Mesenchymal stem cell (in vitro differentiated cells and primary cell): ENCODE results near the gene RCN2.

Source experiments
- DNase-seq: peaks from one replicate; pipeline ENCODE4 v3.0.0-alpha.2; 2013
- H2AFZ ChIP-seq: one replicate; pipeline ENCODE4 v1.6.1; 2013; ENCODE audit warnings: low read depth, mild to moderate bottlenecking, control low read depth, inconsistent platforms, low read length, moderate library complexity
- H2AK5ac ChIP-seq: 2 replicates; pipeline ENCODE4 v1.6.1; 2013; ENCODE audit warnings: low read length, moderate library complexity, mild to moderate bottlenecking, inconsistent platforms; ENCODE audit not compliant: severe bottlenecking
- H2BK120ac ChIP-seq: one replicate; pipeline ENCODE4 v1.6.1; 2013; ENCODE audit warnings: low read depth, mild to moderate bottlenecking, inconsistent platforms, low read length, moderate library complexity
- H2BK12ac ChIP-seq, 2 experiments: one replicate each; pipeline ENCODE4 v1.6.1; 2013; ENCODE audit warnings: inconsistent platforms in 2 of 2, low read length in 2 of 2, mild to moderate bottlenecking in 2 of 2, moderate library complexity in 2 of 2, control low read depth in 1 of 2
- H2BK15ac ChIP-seq: one replicate; pipeline ENCODE4 v1.6.1; 2013; ENCODE audit warnings: mild to moderate bottlenecking, low read depth, inconsistent platforms; ENCODE audit not compliant: poor library complexity, severe bottlenecking
- H2BK5ac ChIP-seq: 2 replicates; pipeline ENCODE4 v1.6.1; 2013; ENCODE audit warnings: low read depth, mild to moderate bottlenecking, low read length, control low read depth, inconsistent platforms; ENCODE audit not compliant: poor library complexity, severe bottlenecking
- H3K14ac ChIP-seq, 2 experiments: one replicate each; pipeline ENCODE4 v1.6.1; 2013; ENCODE audit warnings: inconsistent platforms in 2 of 2, low read length in 2 of 2, control low read depth in 1 of 2, mild to moderate bottlenecking in 1 of 2, moderate library complexity in 1 of 2
- H3K18ac ChIP-seq, 2 experiments: one replicate each; pipeline ENCODE4 v1.6.1; 2013; ENCODE audit warnings: inconsistent platforms in 2 of 2, low read length in 2 of 2, control low read depth in 1 of 2, low read depth in 1 of 2, mild to moderate bottlenecking in 1 of 2
- H3K23ac ChIP-seq, 2 experiments: one replicate each; pipeline ENCODE4 v1.6.1; 2013; ENCODE audit warnings: inconsistent platforms in 2 of 2, low read length in 2 of 2, mild to moderate bottlenecking in 2 of 2, moderate library complexity in 2 of 2, control low read depth in 1 of 2
- H3K27ac ChIP-seq: 2 replicates; pipeline ENCODE4 v1.5.1; 2013; ENCODE audit warnings: mild to moderate bottlenecking, moderate library complexity, low read length, control low read depth, inconsistent platforms; ENCODE audit not compliant: poor library complexity, severe bottlenecking
- H3K27me3 ChIP-seq, 2 experiments: 2 replicates each; pipeline versions ENCODE4 v1.6.1 to v1.7.0; 2013; ENCODE audit warnings: low read length in 2 of 2, mild to moderate bottlenecking in 2 of 2, moderate library complexity in 2 of 2, control low read depth in 1 of 2, inconsistent platforms in 1 of 2; ENCODE audit not compliant: control insufficient read depth in 1 of 2, insufficient read depth in 1 of 2
- H3K36me3 ChIP-seq, 2 experiments: 2 replicates each; pipeline versions ENCODE4 v1.6.1 to v1.7.0; 2013; ENCODE audit warnings: low read length in 2 of 2, control low read depth in 1 of 2, inconsistent platforms in 1 of 2, low read depth in 1 of 2, mild to moderate bottlenecking in 1 of 2; ENCODE audit not compliant: insufficient read depth in 2 of 2, control insufficient read depth in 1 of 2
- H3K4ac ChIP-seq, 2 experiments: one replicate each; pipeline ENCODE4 v1.6.1; 2013; ENCODE audit warnings: inconsistent platforms in 2 of 2, low read length in 2 of 2, mild to moderate bottlenecking in 2 of 2, moderate library complexity in 2 of 2, control low read depth in 1 of 2, low read depth in 1 of 2
- H3K4me1 ChIP-seq: 2 replicates; pipeline ENCODE4 v1.6.1; 2013; ENCODE audit warnings: low read depth, low read length, control low read depth; ENCODE audit not compliant: control insufficient read depth, insufficient read depth
- H3K4me2 ChIP-seq: 2 replicates; pipeline ENCODE4 v1.6.1; 2013; ENCODE audit warnings: low read length, mild to moderate bottlenecking, inconsistent platforms; ENCODE audit not compliant: poor library complexity, severe bottlenecking
- H3K4me3 ChIP-seq, 2 experiments: 2 replicates each; pipeline versions ENCODE4 v1.5.1 to v1.7.0; 2013; ENCODE audit warnings: low read length in 2 of 2, mild to moderate bottlenecking in 2 of 2, control low read depth in 1 of 2, low read depth in 1 of 2; ENCODE audit not compliant: insufficient read depth in 1 of 2
- H3K79me1 ChIP-seq: replicated peaks from 2 replicates; pipeline ENCODE4 v1.6.1; 2013; ENCODE audit warnings: mild to moderate bottlenecking, control low read depth, low read length, inconsistent platforms; ENCODE audit not compliant: poor library complexity, severe bottlenecking
- H3K9ac ChIP-seq: 2 replicates; pipeline ENCODE4 v1.7.0; 2013; ENCODE audit warnings: mild to moderate bottlenecking, low read length, moderate library complexity
- H3K9me3 ChIP-seq: 2 replicates; pipeline ENCODE4 v1.7.0; 2013; ENCODE audit warnings: mild to moderate bottlenecking, low read length; ENCODE audit not compliant: control insufficient read depth
- H4K8ac ChIP-seq: one replicate; pipeline ENCODE4 v1.6.1; 2013; ENCODE audit warnings: inconsistent platforms, mild to moderate bottlenecking, low read length, moderate library complexity
- H4K91ac ChIP-seq: one replicate; pipeline ENCODE4 v1.6.1; 2013; ENCODE audit warnings: mild to moderate bottlenecking, low read length, inconsistent platforms
- WGBS: methylation state at CpG from one replicate; pipeline ENCODE4 v1.1.7; 2013; ENCODE audit warnings: mixed read lengths; 5-methylcytosine and 5-hydroxymethylcytosine counted together

The RCN2 gene

DNA sequence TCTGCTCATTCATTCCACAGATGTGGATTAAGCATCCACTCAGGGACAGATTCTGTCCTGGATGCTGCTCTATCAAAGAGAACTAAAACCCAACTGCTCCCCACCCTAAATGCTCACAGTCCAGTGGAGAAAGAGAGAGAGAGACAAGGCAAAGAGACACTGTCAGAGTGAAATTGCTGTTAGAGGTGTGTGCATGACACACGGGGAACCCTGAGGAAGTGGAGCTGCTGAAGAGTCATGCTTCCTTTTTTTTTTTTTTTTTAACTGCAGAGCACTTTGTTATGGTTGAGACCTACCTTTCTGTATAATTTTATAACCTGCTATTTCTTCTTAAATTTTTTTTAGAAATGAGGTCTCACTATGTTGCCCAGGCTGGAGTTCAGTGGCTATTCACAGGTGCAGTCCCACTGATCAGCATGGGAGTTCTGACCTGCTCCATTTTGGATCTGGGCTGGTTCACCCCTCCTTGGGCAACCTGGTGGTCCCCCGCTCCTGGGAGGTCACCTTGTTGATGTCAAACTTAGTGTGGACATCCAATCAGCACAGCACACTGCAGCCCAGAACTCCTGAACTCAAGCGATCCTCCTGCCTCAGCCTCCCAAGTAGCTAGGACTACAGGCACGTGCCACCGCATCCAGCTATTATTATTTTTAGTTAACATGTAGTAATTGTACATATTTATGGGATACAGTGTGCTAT, 45.2 kb downstream of the RCN2 start:
- H4K91ac ChIP-seq = no peak overlapping the region
- 97% methylated on average over 2 of the region's 5 CpGs for WGBS

DNA sequence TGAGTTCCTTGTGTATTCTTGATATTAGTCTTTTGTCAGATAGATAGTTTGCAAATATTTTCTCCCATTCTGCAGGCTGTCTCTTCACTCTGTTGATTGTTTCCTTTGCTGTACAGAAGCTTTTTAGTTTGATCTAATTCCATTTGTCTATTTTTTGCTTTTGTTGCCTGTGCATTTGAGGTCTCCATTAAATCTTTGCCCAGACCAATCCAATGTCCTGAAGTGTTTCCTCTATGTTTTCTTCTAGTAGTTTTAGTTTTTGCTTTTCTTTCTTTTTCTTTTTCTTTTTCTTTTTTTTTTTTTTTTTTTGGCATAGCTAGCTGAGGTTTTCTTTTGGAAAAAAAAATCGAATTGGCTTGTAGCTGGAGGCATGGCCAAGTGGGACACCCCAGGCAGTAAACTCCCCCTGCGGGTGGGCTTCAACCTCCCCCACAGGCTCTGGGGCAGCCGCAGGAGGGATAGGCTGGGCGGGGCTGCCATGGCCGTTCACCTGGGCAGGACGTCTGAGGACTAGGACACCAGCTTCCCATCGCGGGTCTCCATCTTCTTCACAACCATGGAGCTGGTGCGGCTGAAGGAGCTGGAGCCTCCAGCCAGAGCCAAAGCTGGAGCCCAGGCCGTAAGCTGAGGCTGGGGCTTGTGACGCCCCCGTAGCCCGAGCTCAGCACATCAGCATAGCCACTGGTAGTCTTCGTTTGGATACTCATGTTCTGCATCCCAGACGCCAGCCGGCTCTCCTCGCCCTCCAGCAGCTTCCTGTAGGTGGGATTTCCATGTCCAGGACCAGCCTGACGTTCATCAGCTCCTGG, 47.2 kb downstream of the RCN2 start:
- no peak for DNase-seq

More for the DNA sequence above, 45.2 kb downstream of the RCN2 start:
- H3K79me1 ChIP-seq = no peaks in the 10 kb centered on the region
- H2BK120ac ChIP-seq = no peak overlapping the region
- H3K4ac ChIP-seq = no peak overlapping the region
- H3K27me3 ChIP-seq = peaks cover 32 to 42% of the 10 kb centered on the region in 2 experiments
- no peak overlapping the region for H3K4me3 ChIP-seq
- no peak overlapping the region for H4K8ac ChIP-seq
- no peaks in the 10 kb centered on the region for H3K4me1 ChIP-seq
- no peak overlapping the region for H3K14ac ChIP-seq
- H3K36me3 ChIP-seq = no peaks in the 10 kb centered on the region
- no peak overlapping the region for H2BK12ac ChIP-seq
- peaks cover 7% of the 10 kb centered on the region for H3K9me3 ChIP-seq
- H3K4me2 ChIP-seq = no peak overlapping the region
- no peak overlapping the region for H2AK5ac ChIP-seq
- H2BK15ac ChIP-seq = no peak overlapping the region
- no peak for DNase-seq
- no peak overlapping the region for H2AFZ ChIP-seq
- no peak overlapping the region for H3K9ac ChIP-seq
- no peak overlapping the region for H3K27ac ChIP-seq
- no peak overlapping the region for H3K23ac ChIP-seq
- no peak overlapping the region for H3K18ac ChIP-seq
- no peak overlapping the region for H2BK5ac ChIP-seq

DNA sequence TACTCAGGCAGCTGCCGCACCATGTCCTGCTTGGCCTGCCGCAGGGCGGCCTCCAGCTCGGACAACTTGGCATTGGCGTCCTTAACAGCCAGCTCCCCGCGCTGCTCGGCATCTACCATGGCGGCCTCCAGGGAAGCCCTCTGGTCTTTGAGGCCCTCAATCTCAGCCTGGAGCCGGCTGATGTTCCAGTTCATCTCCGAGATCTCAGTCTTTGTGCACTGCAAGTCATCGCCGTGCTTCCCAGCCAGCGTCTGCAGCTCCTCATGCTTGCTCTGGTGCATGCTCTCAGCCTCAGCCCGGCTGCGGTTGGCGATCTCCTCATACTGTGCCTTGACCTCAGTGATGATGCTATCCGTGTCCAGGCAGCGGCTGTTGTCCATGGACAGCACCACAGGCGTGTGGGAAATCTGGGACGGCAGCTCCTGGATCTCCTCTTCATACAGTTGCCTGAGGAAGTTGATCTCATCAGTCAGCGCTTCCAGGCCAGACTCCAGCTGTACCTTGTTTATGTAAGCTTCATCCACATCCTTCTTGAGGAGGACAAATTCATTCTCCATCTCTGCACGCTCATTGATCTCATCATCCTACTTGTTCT, 47.9 kb downstream of the RCN2 start:
- WGBS = 94% methylated on average over 23 of the region's 23 CpGs
- no peak overlapping the region for H3K18ac ChIP-seq
- no peak for DNase-seq
- peaks cover 3% of the 10 kb centered on the region for H3K4me1 ChIP-seq
- no peak overlapping the region for H3K4me3 ChIP-seq
- H3K14ac ChIP-seq = no peak overlapping the region
- no peak overlapping the region for H3K9ac ChIP-seq
- no peak overlapping the region for H3K4me2 ChIP-seq
- H3K27me3 ChIP-seq = peaks cover 24 to 30% of the 10 kb centered on the region in 2 experiments
- H3K4ac ChIP-seq = no peak overlapping the region
- H2BK12ac ChIP-seq = no peak overlapping the region
- H2BK5ac ChIP-seq = no peak overlapping the region
- peaks cover 7% of the 10 kb centered on the region for H3K9me3 ChIP-seq
- H4K91ac ChIP-seq = no peak overlapping the region
- H2BK15ac ChIP-seq = no peak overlapping the region
- no peak overlapping the region for H3K27ac ChIP-seq
- H4K8ac ChIP-seq = no peak overlapping the region
- H3K23ac ChIP-seq = no peak overlapping the region
- H3K79me1 ChIP-seq = no peaks in the 10 kb centered on the region
- no peak overlapping the region for H2AFZ ChIP-seq
- H3K36me3 ChIP-seq = no peaks in the 10 kb centered on the region
- no peak overlapping the region for H2BK120ac ChIP-seq
- H2AK5ac ChIP-seq = no peak overlapping the region

More for the DNA sequence above, 47.2 kb downstream of the RCN2 start:
- peaks cover 7% of the 10 kb centered on the region for H3K9me3 ChIP-seq
- H3K9ac ChIP-seq = no peak overlapping the region
- no peak overlapping the region for H3K23ac ChIP-seq
- H2BK15ac ChIP-seq = no peak overlapping the region
- H3K4me1 ChIP-seq = peaks cover 3% of the 10 kb centered on the region
- H2AK5ac ChIP-seq = no peak overlapping the region
- no peak overlapping the region for H2AFZ ChIP-seq
- no peak overlapping the region for H4K91ac ChIP-seq
- H3K4ac ChIP-seq = no peak overlapping the region
- no peaks in the 10 kb centered on the region for H3K36me3 ChIP-seq
- no peak overlapping the region for H2BK12ac ChIP-seq
- H4K8ac ChIP-seq = no peak overlapping the region
- no peak overlapping the region for H3K4me3 ChIP-seq
- no peak overlapping the region for H2BK5ac ChIP-seq
- 87% methylated on average over 18 of the region's 18 CpGs for WGBS
- no peak overlapping the region for H2BK120ac ChIP-seq
- H3K27me3 ChIP-seq = peaks cover 31 to 36% of the 10 kb centered on the region in 2 experiments
- no peaks in the 10 kb centered on the region for H3K79me1 ChIP-seq
- no peak overlapping the region for H3K18ac ChIP-seq
- no peak overlapping the region for H3K14ac ChIP-seq
- H3K4me2 ChIP-seq = no peak overlapping the region
- H3K27ac ChIP-seq = no peak overlapping the region

DNA sequence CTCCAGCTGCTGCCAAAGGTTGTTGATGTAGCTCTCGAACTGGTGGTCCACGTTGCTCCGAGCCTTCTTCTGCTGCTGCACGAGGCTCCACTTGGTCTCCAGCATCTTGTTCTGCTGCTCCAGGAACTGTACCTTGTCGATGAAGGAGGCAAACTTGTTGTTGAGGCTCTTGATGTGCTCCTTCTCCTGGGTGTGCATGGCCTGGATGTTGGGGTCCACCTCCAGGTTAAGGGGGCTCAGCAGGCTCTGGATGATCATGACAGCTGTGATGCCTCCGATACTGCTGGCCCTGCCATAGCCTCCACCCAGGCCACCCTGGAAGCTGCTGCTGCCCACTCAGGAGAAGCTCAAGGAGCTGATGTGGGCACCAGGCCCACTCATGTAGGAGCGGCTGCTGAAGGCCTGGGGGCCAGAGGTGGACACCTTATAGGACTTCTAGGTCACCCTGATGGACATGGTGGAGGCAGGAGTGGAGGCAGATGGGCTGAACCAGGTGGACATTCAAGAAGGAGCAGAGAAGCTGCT, 48.5 kb downstream of the RCN2 start:
- no peak overlapping the region for H3K23ac ChIP-seq
- no peak overlapping the region for H3K18ac ChIP-seq

More for the DNA sequence above, 48.5 kb downstream of the RCN2 start:
- no peak overlapping the region for H2BK120ac ChIP-seq
- H3K4me2 ChIP-seq = no peak overlapping the region
- H2BK5ac ChIP-seq = no peak overlapping the region
- no peak overlapping the region for H2AFZ ChIP-seq
- no peak overlapping the region for H2BK15ac ChIP-seq
- no peak overlapping the region for H2BK12ac ChIP-seq
- WGBS = 75% methylated on average over 7 of the region's 7 CpGs
- H2AK5ac ChIP-seq = no peak overlapping the region
- peaks cover 3% of the 10 kb centered on the region for H3K4me1 ChIP-seq
- H3K79me1 ChIP-seq = no peaks in the 10 kb centered on the region
- no peak overlapping the region for H3K4me3 ChIP-seq
- H3K27ac ChIP-seq = no peak overlapping the region
- H3K9ac ChIP-seq = no peak overlapping the region
- H3K36me3 ChIP-seq = no peaks in the 10 kb centered on the region
- H4K91ac ChIP-seq = no peak overlapping the region
- H3K4ac ChIP-seq = no peak overlapping the region
- H3K14ac ChIP-seq = no peak overlapping the region
- H3K27me3 ChIP-seq = peaks cover 18 to 25% of the 10 kb centered on the region in 2 experiments
- peaks cover 7% of the 10 kb centered on the region for H3K9me3 ChIP-seq
- H4K8ac ChIP-seq = no peak overlapping the region
- no peak for DNase-seq
